GM12872 (cell line): ENCODE results near the gene PCDH9.

Experiments used
- CTCF ChIP-seq: IDR thresholded peaks from 3 replicates; pipeline ENCODE4 v1.5.1; 2011; ENCODE audit warnings: low read depth, mild to moderate bottlenecking, low read length, moderate library complexity; ENCODE audit not compliant: insufficient read depth

Gene PCDH9

GRCh38 chr13:66328476-66328875, 901.7 kb downstream of the PCDH9 start:
- no peak for TF ChIP-seq CTCF

DNA sequence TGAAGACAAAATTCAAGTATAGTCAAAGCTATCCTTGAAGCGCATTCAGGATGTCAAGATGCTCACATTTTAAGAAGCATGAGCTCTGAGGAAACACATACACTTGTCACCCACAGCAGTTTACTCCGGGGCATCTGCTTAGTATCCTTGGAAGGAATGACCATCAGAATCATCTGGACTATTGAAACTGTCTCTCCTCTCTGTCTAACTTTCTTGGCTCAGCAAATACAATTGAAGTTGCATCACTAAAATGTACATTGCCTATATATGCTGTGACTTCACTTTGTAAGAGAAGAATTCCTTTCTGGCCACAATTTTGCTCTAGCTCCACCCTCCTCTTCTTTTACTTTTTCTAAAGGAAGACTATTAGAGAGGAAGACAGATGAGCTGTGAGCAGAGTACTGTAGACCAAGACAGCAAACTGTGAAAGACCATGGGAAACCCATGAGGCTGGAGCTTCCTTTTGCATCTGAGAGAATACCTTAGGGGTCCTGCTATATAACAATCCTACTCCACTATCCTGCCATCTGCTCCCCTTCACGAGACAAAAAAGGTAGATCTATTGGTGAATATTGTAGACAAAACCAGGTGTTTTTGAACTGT, 906.3 kb downstream of the PCDH9 start:
- no peak for TF ChIP-seq CTCF

GRCh38 chr13:66322936-66323335, 907.2 kb downstream of the PCDH9 start:
- no peak for TF ChIP-seq CTCF

- no peak for TF ChIP-seq CTCF
Observed at GRCh38 chr13:66322193-66322740, 907.9 kb downstream of the PCDH9 start.

GRCh38 chr13:66314911-66315310, 915.2 kb downstream of the PCDH9 start:
- no peak for TF ChIP-seq CTCF

- TF ChIP-seq CTCF, result no peak
Observed at GRCh38 chr13:66313413-66313812, 916.7 kb downstream of the PCDH9 start.

DNA sequence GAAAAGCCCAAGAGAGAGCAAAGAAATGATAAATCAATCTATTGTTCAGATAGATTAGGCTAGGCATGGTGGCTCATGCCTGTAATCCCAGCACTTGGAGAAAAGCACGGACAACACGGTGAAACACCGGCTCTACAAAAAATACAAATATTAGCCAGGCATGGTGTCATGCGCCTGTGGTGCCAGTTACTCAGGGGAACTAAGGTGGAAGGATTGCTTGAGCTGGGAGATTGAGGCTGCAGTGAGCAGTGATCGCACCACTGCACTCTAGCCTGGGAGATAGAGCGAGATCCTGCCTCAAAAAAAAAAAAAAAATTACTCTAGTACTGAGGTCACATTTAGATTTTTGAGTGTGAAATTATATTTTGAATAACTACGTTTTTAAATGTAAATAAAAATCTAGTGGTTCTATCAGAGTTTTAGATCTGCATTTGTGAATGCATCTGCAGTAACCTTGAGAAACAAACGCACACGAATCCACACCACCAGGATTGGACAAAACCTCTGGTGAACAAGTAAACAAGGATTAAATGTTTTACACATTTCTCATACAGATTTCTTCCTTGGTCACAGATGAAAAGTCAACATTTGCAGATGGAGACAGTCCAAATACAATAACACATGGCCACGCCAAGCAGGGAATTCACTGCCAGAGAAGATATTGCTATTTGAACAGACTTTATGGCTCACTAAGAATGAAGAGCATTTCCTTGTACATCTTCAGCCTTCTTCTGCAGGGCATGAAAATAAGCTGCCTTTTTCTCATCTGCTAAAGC, 917.6 kb downstream of the PCDH9 start:
- no peak for TF ChIP-seq CTCF
